Measurements from ENCODE around the gene TMPRSS4. TPM values are rescaled to one million over a fixed set of nuclear protein-coding genes. Genes with fewer than 3 reads are reported as not detected.

The TMPRSS4 gene
- total RNA-seq, 1 experiment from 2014 or later, result not detected

DNA sequence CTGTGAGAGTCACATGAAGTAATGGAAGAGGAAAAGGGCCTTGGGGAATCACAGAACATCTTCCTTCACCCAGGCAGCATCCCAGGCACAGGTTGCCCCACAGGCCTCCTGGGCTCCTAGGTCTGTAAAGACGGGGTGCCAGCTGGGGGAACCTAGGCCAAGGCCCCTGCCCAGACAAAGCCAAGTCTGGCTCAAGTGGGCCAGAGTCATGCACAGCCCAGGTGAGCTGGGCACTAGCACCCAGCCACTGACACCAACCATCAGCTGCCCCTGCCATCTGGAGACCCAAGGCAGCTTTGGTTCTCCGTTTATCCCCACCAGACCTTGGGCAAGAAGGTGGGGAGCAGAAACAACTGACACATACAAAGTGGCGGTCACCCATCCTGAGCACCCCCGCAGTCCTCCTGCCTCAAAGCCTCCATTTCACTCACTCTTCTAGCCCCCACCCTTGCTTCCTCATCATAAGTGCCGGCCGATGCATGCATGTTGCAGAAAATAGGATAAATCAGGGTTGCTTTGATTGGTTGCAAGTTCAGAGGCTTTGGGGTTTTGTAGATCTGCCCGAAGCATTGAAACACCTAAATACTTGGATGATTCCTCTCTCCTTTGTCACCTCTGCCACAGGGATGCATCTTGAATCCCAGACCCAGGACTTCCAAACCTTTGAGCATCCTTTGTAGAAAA is 26.5 kb upstream of the TMPRSS4 start:
- TF ChIP-seq, protein P1, sequence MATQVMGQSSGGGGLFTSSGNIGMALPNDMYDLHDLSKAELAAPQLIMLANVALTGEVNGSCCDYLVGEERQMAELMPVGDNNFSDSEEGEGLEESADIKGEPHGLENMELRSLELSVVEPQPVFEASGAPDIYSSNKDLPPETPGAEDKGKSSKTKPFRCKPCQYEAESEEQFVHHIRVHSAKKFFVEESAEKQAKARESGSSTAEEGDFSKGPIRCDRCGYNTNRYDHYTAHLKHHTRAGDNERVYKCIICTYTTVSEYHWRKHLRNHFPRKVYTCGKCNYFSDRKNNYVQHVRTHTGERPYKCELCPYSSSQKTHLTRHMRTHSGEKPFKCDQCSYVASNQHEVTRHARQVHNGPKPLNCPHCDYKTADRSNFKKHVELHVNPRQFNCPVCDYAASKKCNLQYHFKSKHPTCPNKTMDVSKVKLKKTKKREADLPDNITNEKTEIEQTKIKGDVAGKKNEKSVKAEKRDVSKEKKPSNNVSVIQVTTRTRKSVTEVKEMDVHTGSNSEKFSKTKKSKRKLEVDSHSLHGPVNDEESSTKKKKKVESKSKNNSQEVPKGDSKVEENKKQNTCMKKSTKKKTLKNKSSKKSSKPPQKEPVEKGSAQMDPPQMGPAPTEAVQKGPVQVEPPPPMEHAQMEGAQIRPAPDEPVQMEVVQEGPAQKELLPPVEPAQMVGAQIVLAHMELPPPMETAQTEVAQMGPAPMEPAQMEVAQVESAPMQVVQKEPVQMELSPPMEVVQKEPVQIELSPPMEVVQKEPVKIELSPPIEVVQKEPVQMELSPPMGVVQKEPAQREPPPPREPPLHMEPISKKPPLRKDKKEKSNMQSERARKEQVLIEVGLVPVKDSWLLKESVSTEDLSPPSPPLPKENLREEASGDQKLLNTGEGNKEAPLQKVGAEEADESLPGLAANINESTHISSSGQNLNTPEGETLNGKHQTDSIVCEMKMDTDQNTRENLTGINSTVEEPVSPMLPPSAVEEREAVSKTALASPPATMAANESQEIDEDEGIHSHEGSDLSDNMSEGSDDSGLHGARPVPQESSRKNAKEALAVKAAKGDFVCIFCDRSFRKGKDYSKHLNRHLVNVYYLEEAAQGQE (IDR thresholded peaks at IDR 0.05; ENCODE audit: insufficient read depth in 1 of 2, low read depth in 2 of 2, low read length in 1 of 2), result no peak
- TF ChIP-seq SIN3A (IDR thresholded peaks at IDR 0.05; ENCODE audit: borderline replicate concordance, insufficient read depth, low read depth, low read length), result no peak
- no peak for TF ChIP-seq POLR2AphosphoS5 (IDR thresholded peaks at IDR 0.05; ENCODE audit: low read depth, low read length)
- TF ChIP-seq, protein P2, sequence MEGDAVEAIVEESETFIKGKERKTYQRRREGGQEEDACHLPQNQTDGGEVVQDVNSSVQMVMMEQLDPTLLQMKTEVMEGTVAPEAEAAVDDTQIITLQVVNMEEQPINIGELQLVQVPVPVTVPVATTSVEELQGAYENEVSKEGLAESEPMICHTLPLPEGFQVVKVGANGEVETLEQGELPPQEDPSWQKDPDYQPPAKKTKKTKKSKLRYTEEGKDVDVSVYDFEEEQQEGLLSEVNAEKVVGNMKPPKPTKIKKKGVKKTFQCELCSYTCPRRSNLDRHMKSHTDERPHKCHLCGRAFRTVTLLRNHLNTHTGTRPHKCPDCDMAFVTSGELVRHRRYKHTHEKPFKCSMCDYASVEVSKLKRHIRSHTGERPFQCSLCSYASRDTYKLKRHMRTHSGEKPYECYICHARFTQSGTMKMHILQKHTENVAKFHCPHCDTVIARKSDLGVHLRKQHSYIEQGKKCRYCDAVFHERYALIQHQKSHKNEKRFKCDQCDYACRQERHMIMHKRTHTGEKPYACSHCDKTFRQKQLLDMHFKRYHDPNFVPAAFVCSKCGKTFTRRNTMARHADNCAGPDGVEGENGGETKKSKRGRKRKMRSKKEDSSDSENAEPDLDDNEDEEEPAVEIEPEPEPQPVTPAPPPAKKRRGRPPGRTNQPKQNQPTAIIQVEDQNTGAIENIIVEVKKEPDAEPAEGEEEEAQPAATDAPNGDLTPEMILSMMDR (IDR thresholded peaks at IDR 0.05), result no peak
- no peak for TF ChIP-seq TCF7L2 (IDR thresholded peaks at IDR 0.05; ENCODE audit: low read depth, low read length)
- Histone ChIP-seq H3K27ac (ENCODE audit: low read length) (no peak overlapping the region), H3K27me3 (ENCODE audit: control insufficient read depth, insufficient read depth, low read length) (peaks cover 22% of the 10 kb centered on the region), H3K36me3 (ENCODE audit: control insufficient read depth, insufficient read depth, low read length) (no peaks in the 10 kb centered on the region), H3K9me3 (ENCODE audit: control insufficient read depth, insufficient read depth, low read depth, low read length) (no peaks in the 10 kb centered on the region), H3K4me3 (ENCODE audit: low read depth in 2 of 2, low read length in 2 of 2) (no peak overlapping the region), H3K4me1 (ENCODE audit: control insufficient read depth, insufficient read depth, low read length) (no peaks in the 10 kb centered on the region)
- DNase-seq (ENCODE audit: low read depth, low spot score) (no peak), ATAC-seq (no peak)
- in situ Hi-C loops (cut with HindIII; ENCODE audit: low pct_unique_long_range_greater_than_20kb, low sequenced_read_pairs), result no loop called here
- BruUV-seq (replicated peaks), result no TSS peak
- CTCF ChIA-PET, result no interaction called here
- intact Hi-C loops (cut with micrococcal nuclease; ENCODE audit: unreplicated experiment), result loop anchor here (5.0 kb wide), 1 partner anchor 228 kb away; the partner anchor contains the start of gene FXYD2
- POLR2A ChIA-PET, result no interaction called here

GRCh38 chr11:118051136-118051610 is 25.7 kb upstream of the TMPRSS4 start:
- BruUV-seq (replicated peaks), result no TSS peak
- Histone ChIP-seq H3K27ac (ENCODE audit: low read length) (no peak overlapping the region), H3K4me1 (ENCODE audit: control insufficient read depth, insufficient read depth, low read length) (no peaks in the 10 kb centered on the region), H3K9me3 (ENCODE audit: control insufficient read depth, insufficient read depth, low read depth, low read length) (no peaks in the 10 kb centered on the region), H3K4me3 (ENCODE audit: low read depth in 2 of 2, low read length in 2 of 2) (no peak overlapping the region), H3K27me3 (ENCODE audit: control insufficient read depth, insufficient read depth, low read length) (peaks cover 14% of the 10 kb centered on the region), H3K36me3 (ENCODE audit: control insufficient read depth, insufficient read depth, low read length) (no peaks in the 10 kb centered on the region)
- ATAC-seq (no peak), DNase-seq (ENCODE audit: low read depth, low spot score) (no peak)
- ChIA-PET POLR2A (no interaction called here), CTCF (no interaction called here)
- in situ Hi-C loops (cut with HindIII; ENCODE audit: low pct_unique_long_range_greater_than_20kb, low sequenced_read_pairs), result no loop called here
- TF ChIP-seq SIN3A (IDR thresholded peaks at IDR 0.05; ENCODE audit: borderline replicate concordance, insufficient read depth, low read depth, low read length) (no peak), POLR2AphosphoS5 (IDR thresholded peaks at IDR 0.05; ENCODE audit: low read depth, low read length) (no peak)
- intact Hi-C loops (cut with micrococcal nuclease; ENCODE audit: unreplicated experiment), result loop anchor here (5.0 kb wide), 1 partner anchor 229 kb away; the partner anchor contains the start of gene FXYD2

All from Panc1 (cell line).